IMR-90 (cell line): ENCODE data around the gene SLC13A1. TPM values are rescaled to one million over a fixed set of nuclear protein-coding genes. Genes with fewer than 3 reads are reported as not detected.

ENCODE experiments used
- ATAC-seq: fragments of 200-7000 bp; cut with Tn5 transposase; 2 replicates; pipeline ENCODE4 v1.9.1; 2020; ENCODE audit warnings: low read depth, mild to moderate bottlenecking, moderate library complexity
- BruUV-seq: library from RNA; stranded (reverse); fragments of 400-500 nt; replicated peaks from 2 replicates; lab custom pipeline; 2021; lab: Mats Ljungman, UMichigan
- CTCF ChIA-PET: fragments of 300-600 bp; formaldehyde crosslinking; extraction: SDS; loops from one replicate; lab custom pipeline; 2021; ENCODE audit warnings: antibody characterized with exemption; lab: Yijun Ruan, JAX
- POLR2A ChIA-PET: fragments of 300-600 bp; sonication (Branson Sonifier 250); formaldehyde crosslinking; loops from one replicate; lab custom pipeline; 2022; ENCODE audit warnings: antibody characterized with exemption; ENCODE audit not compliant: unreplicated experiment; lab: Charles Lee
- DNase-seq: peaks from one replicate; pipeline ENCODE4 v3.0.0; 2013
- H2AFZ ChIP-seq: replicated peaks from 2 replicates; pipeline ENCODE3; 2013; ENCODE audit warnings: low read length, mild to moderate bottlenecking; ENCODE audit not compliant: poor library complexity
- H2AK5ac ChIP-seq: 2 replicates; pipeline ENCODE4 v1.6.1; 2013; ENCODE audit warnings: low read depth, low read length, inconsistent platforms
- H2AK9ac ChIP-seq: replicated peaks from 2 replicates; pipeline ENCODE3; 2013; ENCODE audit warnings: mild to moderate bottlenecking, low read depth, low read length, moderate library complexity; ENCODE audit not compliant: poor library complexity
- H2BK120ac ChIP-seq: 2 replicates; pipeline ENCODE4 v1.6.1; 2013; ENCODE audit warnings: low read depth, low read length, inconsistent platforms
- H2BK15ac ChIP-seq: 3 replicates; pipeline ENCODE4 v1.6.1; 2013; ENCODE audit warnings: low read depth, low read length, inconsistent platforms
- H2BK20ac ChIP-seq: 2 replicates; pipeline ENCODE4 v1.6.1; 2013; ENCODE audit warnings: low read depth, mild to moderate bottlenecking, inconsistent platforms, low read length, moderate library complexity
- H2BK5ac ChIP-seq: 2 replicates; pipeline ENCODE4 v1.6.1; 2013; ENCODE audit warnings: mild to moderate bottlenecking, low read depth, low read length, inconsistent platforms; ENCODE audit not compliant: poor library complexity, severe bottlenecking
- H3K14ac ChIP-seq: replicated peaks from 2 replicates; pipeline ENCODE4 v1.6.1; 2013; ENCODE audit warnings: low read depth, low read length, inconsistent platforms
- H3K18ac ChIP-seq: 2 replicates; pipeline ENCODE4 v1.6.1; 2013; ENCODE audit warnings: low read depth, low read length, control low read depth
- H3K23ac ChIP-seq: 2 replicates; pipeline ENCODE4 v1.6.1; 2013; ENCODE audit warnings: low read depth, low read length, inconsistent platforms
- H3K27ac ChIP-seq: 2 replicates; pipeline ENCODE4 v1.5.1; 2013; ENCODE audit warnings: mild to moderate bottlenecking, control low read depth, low read length; ENCODE audit not compliant: insufficient read depth
- H3K27me3 ChIP-seq: 2 replicates; pipeline ENCODE4 v1.6.1; 2013; ENCODE audit warnings: low read length; ENCODE audit not compliant: control insufficient read depth, insufficient read depth
- H3K36me3 ChIP-seq: 2 replicates; pipeline ENCODE4 v1.6.1; 2013; ENCODE audit warnings: low read length, mixed read lengths; ENCODE audit not compliant: control insufficient read depth, insufficient read depth
- H3K4ac ChIP-seq: 2 replicates; pipeline ENCODE4 v1.6.1; 2013; ENCODE audit warnings: low read depth, low read length, inconsistent platforms
- H3K4me1 ChIP-seq: 2 replicates; pipeline ENCODE4 v1.6.1; 2013; ENCODE audit warnings: low read length, mixed read lengths; ENCODE audit not compliant: control insufficient read depth, insufficient read depth
- H3K4me2 ChIP-seq: 2 replicates; pipeline ENCODE4 v1.6.1; 2013; ENCODE audit warnings: low read depth, mild to moderate bottlenecking, control low read depth, low read length, moderate library complexity
- H3K4me3 ChIP-seq: 2 replicates; pipeline ENCODE4 v1.5.1; 2013; ENCODE audit warnings: low read depth, mild to moderate bottlenecking, control low read depth, low read length, moderate library complexity; ENCODE audit not compliant: insufficient read depth
- H3K56ac ChIP-seq: 2 replicates; pipeline ENCODE4 v1.6.1; 2013; ENCODE audit warnings: low read length, inconsistent platforms; ENCODE audit not compliant: insufficient read depth; ENCODE audit errors: extremely low read depth
- H3K79me1 ChIP-seq, 2 experiments: 2 replicates each; pipeline ENCODE4 v1.6.1; 2013; ENCODE audit warnings: low read length in 2 of 2, inconsistent platforms in 1 of 2, low read depth in 1 of 2
- H3K9ac ChIP-seq: 2 replicates; pipeline ENCODE4 v1.6.1; 2013; ENCODE audit warnings: low read depth, low read length, control low read depth
- H3K9me1 ChIP-seq: 2 replicates; pipeline ENCODE4 v1.6.1; 2013; ENCODE audit warnings: low read length, inconsistent platforms; ENCODE audit not compliant: insufficient read depth
- H3K9me3 ChIP-seq: 2 replicates; pipeline ENCODE4 v1.6.1; 2013; ENCODE audit warnings: low read length; ENCODE audit not compliant: control insufficient read depth, insufficient read depth
- H4K20me1 ChIP-seq: 2 replicates; pipeline ENCODE4 v1.6.1; 2013; ENCODE audit warnings: low read length, inconsistent platforms; ENCODE audit not compliant: insufficient read depth
- H4K5ac ChIP-seq: 2 replicates; pipeline ENCODE4 v1.6.1; 2013; ENCODE audit warnings: mild to moderate bottlenecking, low read depth, low read length, control low read depth
- H4K8ac ChIP-seq, 2 experiments: 2 replicates each; pipeline ENCODE4 v1.6.1; 2013; ENCODE audit warnings: low read depth in 2 of 2, low read length in 2 of 2, control low read depth in 1 of 2, inconsistent platforms in 1 of 2
- H4K91ac ChIP-seq: 2 replicates; pipeline ENCODE4 v1.6.1; 2013; ENCODE audit warnings: low read depth, low read length, inconsistent platforms; ENCODE audit not compliant: insufficient read depth
- BHLHE40 ChIP-seq: fragments of 150-350 bp; IDR thresholded peaks from 2 replicates; pipeline ENCODE4 v1.6.1; 2016; ENCODE audit warnings: mild to moderate bottlenecking, low read depth, low read length
- CHD1 ChIP-seq: IDR thresholded peaks from 2 replicates; pipeline ENCODE4 v1.6.1; 2012; ENCODE audit warnings: low read depth, low read length, improper control_type of control experiment
- CTCF ChIP-seq: conservative IDR thresholded peaks from 2 replicates; pipeline ENCODE4 v1.5.1; 2012; ENCODE audit warnings: mild to moderate bottlenecking, low read depth, low read length, improper control_type of control experiment
- ELK1 ChIP-seq: fragments of 150-350 bp; IDR thresholded peaks from 2 replicates; pipeline ENCODE4 v1.6.1; 2016; ENCODE audit warnings: low read depth, mild to moderate bottlenecking, low read length, moderate library complexity, borderline replicate concordance
- MAFK ChIP-seq: IDR thresholded peaks from 2 replicates; pipeline ENCODE4 v1.6.1; 2012; ENCODE audit warnings: low read depth, low read length, improper control_type of control experiment
- MXI1 ChIP-seq: IDR thresholded peaks from 2 replicates; pipeline ENCODE4 v1.6.1; 2012; ENCODE audit warnings: low read depth, mild to moderate bottlenecking, low read length, moderate library complexity, borderline replicate concordance
- RAD21 ChIP-seq: IDR thresholded peaks from 2 replicates; pipeline ENCODE4 v1.6.1; 2012; ENCODE audit warnings: low read length, improper control_type of control experiment
- USF2 ChIP-seq: fragments of 150-350 bp; IDR thresholded peaks from 2 replicates; pipeline ENCODE4 v1.6.1; 2017; ENCODE audit warnings: mild to moderate bottlenecking, antibody characterized with exemption, low read length, low read depth
- WGBS, 2 experiments: methylation state at CpG; one replicate each; pipeline versions ENCODE4 v1.1.5 to v1.1.7; 2013; ENCODE audit warnings: missing lambda C conversion rate in 2 of 2; ENCODE audit not compliant: insufficient read length in 1 of 2; ENCODE audit errors: extremely low coverage in 2 of 2; 5-methylcytosine and 5-hydroxymethylcytosine counted together
- dilution Hi-C: fragments of 300-500 bp; cut with HindIII; formaldehyde crosslinking; loops from one replicate; pipeline ENCODE4 v1.14.3; 2018; ENCODE audit warnings: low sequenced_read_pairs; ENCODE audit not compliant: unreplicated experiment
- in situ Hi-C: fragments of 300-500 bp; cut with MboI; formaldehyde crosslinking; loops from 3 replicates; pipeline ENCODE4 v1.14.3; 2019; ENCODE audit warnings: low sequenced_read_pairs, inconsistent platforms, mixed read lengths
- intact Hi-C: fragments of 100-400 bp; cut with micrococcal nuclease; formaldehyde crosslinking; loops from 2 replicates; pipeline ENCODE4 v1.10.0; 2022
- polyA plus RNA-seq, 3 experiments: library from polyadenylated mRNA; depleted of rRNA; stranded (reverse); fragments of >200 nt; gene quantifications; 2 replicates each; pipeline ENCODE4 v1.2.3, GENCODE V29; 2012; ENCODE audit warnings: low replicate concordance in 1 of 3
- total RNA-seq: library from RNA; depleted of rRNA; stranded (reverse); fragments of >200 nt; gene quantifications from 2 replicates; pipeline ENCODE4 v1.2.3, GENCODE V29; 2012

SLC13A1 gene
- total and polyA plus RNA-seq, 2 of the 4 experiments (the other 2 are of a cell fraction): not detected

- ATAC-seq (no peak), DNase-seq (no peak)
- peaks cover 14% of the 10 kb centered on the region for H3K9me3 ChIP-seq
- H3K9me1 ChIP-seq: no peaks in the 10 kb centered on the region
- H4K5ac ChIP-seq: no peak overlapping the region
- no peak overlapping the region for H3K56ac ChIP-seq
- H3K18ac ChIP-seq: no peak overlapping the region
- H2BK120ac ChIP-seq: no peak overlapping the region
- H2BK5ac ChIP-seq: no peak overlapping the region
- intact Hi-C loops: no loop called here
- BruUV-seq: no TSS peak
- no peak overlapping the region for H2AFZ ChIP-seq
- no peak overlapping the region for H3K4ac ChIP-seq
- no peak overlapping the region for H2AK9ac ChIP-seq
- in situ Hi-C loops: no loop called here
- dilution Hi-C loops: no loop called here
- H4K91ac ChIP-seq: no peak overlapping the region
- H4K20me1 ChIP-seq: no peaks in the 10 kb centered on the region
- CTCF ChIA-PET: no interaction called here
- no peaks in the 10 kb centered on the region for H3K4me1 ChIP-seq
- H3K23ac ChIP-seq: no peak overlapping the region
- H3K14ac ChIP-seq: no peak overlapping the region
- no peak overlapping the region for H2BK15ac ChIP-seq
- H2AK5ac ChIP-seq: no peak overlapping the region
- no peak overlapping the region for H3K4me2 ChIP-seq
- WGBS, 2 experiments: no CpG with 5 or more reads among the region's 1 CpG
- no peak overlapping the region for H3K4me3 ChIP-seq
- POLR2A ChIA-PET: no interaction called here
- H3K79me1 ChIP-seq: no peaks in the 10 kb centered on the region
- H2BK20ac ChIP-seq: no peak overlapping the region
- no peaks in the 10 kb centered on the region for H3K27me3 ChIP-seq
- H3K9ac ChIP-seq: no peak overlapping the region
- H4K8ac ChIP-seq: no peak overlapping the region
- TF ChIP-seq BHLHE40 (no peak), MXI1 (no peak), ELK1 (no peak), MAFK (no peak), RAD21 (no peak), USF2 (no peak), CHD1 (no peak), CTCF (no peak)
- no peak overlapping the region for H3K27ac ChIP-seq
- no peaks in the 10 kb centered on the region for H3K36me3 ChIP-seq
Observed at GRCh38 chr7:123112833-123113232, 86.9 kb downstream of the SLC13A1 start.
